K562 (cell line): Measurements from ENCODE around the gene SPAG17. TPM values are rescaled to one million over a fixed set of nuclear protein-coding genes. Genes with fewer than 3 reads are reported as not detected.
A peak's percentile ranks its signal among the peaks of the same experiment; 100 is the strongest.

Experiments used
- REST ChIP-seq, 2 experiments: fragments of 450-650 bp; formaldehyde crosslinking in 1 of 2; IDR thresholded peaks; 2 replicates each; pipeline versions ENCODE4 v1.4.0 to v1.6.1; 2014 to 2020; ENCODE audit warnings: mild to moderate bottlenecking in 2 of 2, borderline replicate concordance in 1 of 2, low read depth in 1 of 2
- polyA plus RNA-seq, 8 experiments: library from polyadenylated mRNA; depleted of rRNA in 4 of 8; stranded (reverse) in 5 of 8; unstranded in 3 of 8; fragments of >200 nt; fragmentation: Nextera tagmentation in 2 of 8; fragmentation: Illumina TruSeq in 1 of 8; extraction: Ambion mirVana in 2 of 8; extraction: Trizol in 1 of 8; gene quantifications; 2 replicates each; pipeline versions ENCODE4 v1.2.1 to v1.2.3, GENCODE V29; 2011 to 2014; ENCODE audit warnings: inconsistent platforms in 1 of 8, missing spikeins in 1 of 8
- total RNA-seq, 7 experiments: library from RNA; depleted of rRNA in 6 of 7; stranded (reverse); fragments of >200 nt in 6 of 7; fragmentation: Illumina TruSeq in 2 of 7; extraction: Trizol in 2 of 7; gene quantifications; 2 replicates each; pipeline versions ENCODE4 v1.2.1 to v1.2.3, GENCODE V29; 2011 to 2021; ENCODE audit warnings: low replicate concordance in 1 of 7

SPAG17 gene
- total and polyA plus RNA-seq, 9 of the 15 experiments (the other 6 are each of a cell fraction or from before 2014, with no cell fraction given), result 0.07 to 2.1 (median 1.5) TPM

- peak; percentile 76 for TF ChIP-seq REST (IDR thresholded peaks at IDR 0.05; ENCODE audit: borderline replicate concordance)
- TF ChIP-seq REST (CRISPR knock-in tag; IDR thresholded peaks at IDR 0.05; ENCODE audit: low read depth), result no peak
Observed at GRCh38 chr1:118154220-118154619, 30.8 kb downstream of the SPAG17 start (continued).
